OCI-LY1 (cell line): ENCODE measurements around the gene LRRN1.

Experiments
- EZH2 ChIP-seq: fragments of 200-600 bp; sonication (generic), shearing (Covaris generic); IDR thresholded peaks from 2 replicates; pipeline ENCODE4 v1.8.0; 2017; ENCODE audit warnings: borderline replicate concordance, mixed run types, mild to moderate bottlenecking, antibody characterized with exemption, low read length, moderate library complexity, mixed read lengths
- TF ChIP-seq, protein P1 (sequence below): fragments of 200-600 bp; sonication (generic), shearing (Covaris generic); IDR thresholded peaks from 2 replicates; pipeline ENCODE4 v1.5.1; 2017; ENCODE audit warnings: mild to moderate bottlenecking, antibody characterized with exemption, low read length, moderate library complexity, mixed read lengths

DNA sequence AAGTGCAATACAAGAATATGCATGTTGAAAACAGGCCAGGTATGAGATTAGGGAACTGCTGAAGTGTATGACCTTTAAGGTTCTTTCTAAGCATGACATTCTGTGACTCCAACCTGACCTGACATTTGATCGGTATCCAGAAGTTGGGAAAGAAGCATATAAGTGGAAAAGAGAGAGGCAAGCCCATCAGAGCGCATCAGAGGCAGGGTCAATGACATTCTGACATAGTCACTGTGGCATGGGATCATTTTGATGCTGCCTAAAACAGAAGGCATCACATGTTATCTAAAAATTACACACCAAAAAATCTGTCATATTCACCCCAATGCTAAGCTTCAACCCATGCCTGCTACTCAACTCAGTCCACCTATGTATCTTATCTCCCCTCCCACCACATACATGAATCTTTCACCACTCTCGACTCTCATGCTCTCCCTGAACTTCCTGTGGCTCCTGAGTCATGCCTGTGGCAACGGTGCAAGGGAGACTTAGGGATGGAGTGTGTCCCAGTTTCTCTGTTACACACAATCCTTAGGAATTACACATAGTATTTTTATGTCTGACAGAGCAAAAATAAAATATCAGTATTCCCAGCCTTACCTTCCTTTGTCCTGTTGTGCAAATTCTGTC lies 20.5 kb upstream of the LRRN1 start:
- TF ChIP-seq, protein P1, sequence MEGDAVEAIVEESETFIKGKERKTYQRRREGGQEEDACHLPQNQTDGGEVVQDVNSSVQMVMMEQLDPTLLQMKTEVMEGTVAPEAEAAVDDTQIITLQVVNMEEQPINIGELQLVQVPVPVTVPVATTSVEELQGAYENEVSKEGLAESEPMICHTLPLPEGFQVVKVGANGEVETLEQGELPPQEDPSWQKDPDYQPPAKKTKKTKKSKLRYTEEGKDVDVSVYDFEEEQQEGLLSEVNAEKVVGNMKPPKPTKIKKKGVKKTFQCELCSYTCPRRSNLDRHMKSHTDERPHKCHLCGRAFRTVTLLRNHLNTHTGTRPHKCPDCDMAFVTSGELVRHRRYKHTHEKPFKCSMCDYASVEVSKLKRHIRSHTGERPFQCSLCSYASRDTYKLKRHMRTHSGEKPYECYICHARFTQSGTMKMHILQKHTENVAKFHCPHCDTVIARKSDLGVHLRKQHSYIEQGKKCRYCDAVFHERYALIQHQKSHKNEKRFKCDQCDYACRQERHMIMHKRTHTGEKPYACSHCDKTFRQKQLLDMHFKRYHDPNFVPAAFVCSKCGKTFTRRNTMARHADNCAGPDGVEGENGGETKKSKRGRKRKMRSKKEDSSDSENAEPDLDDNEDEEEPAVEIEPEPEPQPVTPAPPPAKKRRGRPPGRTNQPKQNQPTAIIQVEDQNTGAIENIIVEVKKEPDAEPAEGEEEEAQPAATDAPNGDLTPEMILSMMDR: no peak
- no peak for TF ChIP-seq EZH2
